B cell (primary cell): Measurements from ENCODE around the gene RNF19B. TPM values are rescaled to one million over a fixed set of nuclear protein-coding genes. Genes with fewer than 3 reads are reported as not detected.

Experiments
- ATAC-seq: fragments of 200-7000 bp; cut with Tn5 transposase; one replicate; pipeline ENCODE4 v1.10.0; 2021; ENCODE audit warnings: low read depth, mild to moderate bottlenecking, moderate number of reproducible peaks, moderate library complexity
- CTCF ChIA-PET: fragments of 350-600 bp; sonication (Branson Sonifier 250); formaldehyde crosslinking; loops from one replicate; lab custom pipeline; 2021; ENCODE audit warnings: antibody characterized with exemption, inconsistent platforms; lab: Charles Lee
- POLR2A ChIA-PET: fragments of 350-600 bp; sonication (Branson Sonifier 250); formaldehyde crosslinking; loops from one replicate; lab custom pipeline; 2021; ENCODE audit warnings: antibody characterized with exemption; lab: Charles Lee
- DNase-seq: peaks from one replicate; pipeline ENCODE4 v3.0.0; 2013
- H2AFZ ChIP-seq: 2 replicates; pipeline ENCODE4 v1.6.1; 2012; ENCODE audit warnings: mild to moderate bottlenecking, low read depth, low read length; ENCODE audit not compliant: insufficient read depth, poor library complexity, severe bottlenecking
- H3K27ac ChIP-seq, 2 donors: 1 replicate in 1 of 2; 2 replicates in 1 of 2; pipeline ENCODE4 v1.5.1; 2012 to 2013; ENCODE audit warnings: low read length in 2 of 2, mild to moderate bottlenecking in 2 of 2, moderate library complexity in 1 of 2
- H3K27me3 ChIP-seq, 4 experiments: fragments of 200-600 bp in 1 of 4; sonication (generic) in 1 of 4; replicated peaks in 1 of 4; 1 replicate in 2 of 4; 2 replicates in 2 of 4; pipeline versions ENCODE4 v1.6.1 to v1.7.0; 2013 to 2016; ENCODE audit warnings: low read length in 3 of 4, mild to moderate bottlenecking in 2 of 4, mixed read lengths in 1 of 4, moderate library complexity in 1 of 4; ENCODE audit not compliant: insufficient read depth in 4 of 4, control insufficient read depth in 3 of 4; ENCODE audit errors: control extremely low read depth in 1 of 4
- H3K36me3 ChIP-seq, 2 experiments: replicated peaks in 1 of 2; 1 replicate in 1 of 2; 2 replicates in 1 of 2; pipeline versions ENCODE4 v1.6.1 to v1.7.1; 2013; ENCODE audit warnings: low read length in 1 of 2; ENCODE audit not compliant: insufficient read depth in 2 of 2, control insufficient read depth in 1 of 2; ENCODE audit errors: control extremely low read depth in 1 of 2, extremely low read depth in 1 of 2
- H3K4me1 ChIP-seq, 2 donors: fragments of 200-600 bp in 1 of 2; sonication (generic) in 1 of 2; 1 replicate in 1 of 2; 2 replicates in 1 of 2; pipeline versions ENCODE4 v1.5.1 to v1.6.1; 2013 to 2017; ENCODE audit warnings: low read length in 2 of 2; ENCODE audit not compliant: control insufficient read depth in 2 of 2, insufficient read depth in 2 of 2
- H3K4me2 ChIP-seq: replicated peaks from 2 replicates; pipeline ENCODE3; 2012; ENCODE audit warnings: mild to moderate bottlenecking, low read depth, low read length; ENCODE audit not compliant: poor library complexity, severe bottlenecking
- H3K4me3 ChIP-seq, 5 experiments: fragments of 200-600 bp in 1 of 5; sonication (generic) in 1 of 5; 1 replicate in 3 of 5; 2 replicates in 2 of 5; pipeline versions ENCODE4 v1.5.1 to v1.7.0; 2011 to 2016; ENCODE audit warnings: low read length in 4 of 5, mild to moderate bottlenecking in 4 of 5, low read depth in 2 of 5, control low read depth in 1 of 5, moderate library complexity in 1 of 5; ENCODE audit not compliant: insufficient read depth in 1 of 5; ENCODE audit errors: control extremely low read depth in 1 of 5, extremely low read depth in 1 of 5
- H3K79me2 ChIP-seq: fragments of 200-600 bp; sonication (generic); one replicate; pipeline ENCODE4 v1.6.0; 2016; ENCODE audit warnings: low read length; ENCODE audit not compliant: control insufficient read depth, insufficient read depth
- H3K9ac ChIP-seq: fragments of 200-600 bp; sonication (generic); 2 replicates; pipeline ENCODE4 v1.6.1; 2017; ENCODE audit warnings: mild to moderate bottlenecking, low read length, moderate library complexity
- H3K9me3 ChIP-seq, 3 donors: one replicate each; pipeline versions ENCODE4 v1.6.1 to v1.7.1; 2013; ENCODE audit warnings: low read length in 2 of 3; ENCODE audit not compliant: control insufficient read depth in 2 of 3, insufficient read depth in 1 of 3; ENCODE audit errors: control extremely low read depth in 1 of 3
- H4K20me1 ChIP-seq: 2 replicates; pipeline ENCODE4 v1.6.0; 2012; ENCODE audit warnings: mild to moderate bottlenecking, low read length; ENCODE audit not compliant: insufficient read depth, control insufficient read depth, poor library complexity, severe bottlenecking
- H3K27ac Mint-ChIP-seq: one replicate; pipeline ENCODE4 v1.8.0; 2021; ENCODE audit warnings: mixed read lengths
- H3K27me3 Mint-ChIP-seq: one replicate; pipeline ENCODE4 v1.8.0; 2021; ENCODE audit warnings: mixed read lengths
- H3K4me1 Mint-ChIP-seq: one replicate; pipeline ENCODE4 v1.8.0; 2021; ENCODE audit warnings: mixed read lengths
- H3K4me3 Mint-ChIP-seq: one replicate; pipeline ENCODE4 v1.8.0; 2021; ENCODE audit warnings: mixed read lengths
- H3K9me3 Mint-ChIP-seq: one replicate; pipeline ENCODE4 v1.8.0; 2022; ENCODE audit warnings: mixed read lengths; ENCODE audit not compliant: insufficient read depth
- CTCF ChIP-seq: fragments of 200-600 bp; IDR thresholded peaks from one replicate; pipeline ENCODE4 v1.8.0; 2022; ENCODE audit warnings: antibody characterized with exemption, mild to moderate bottlenecking
- EZH2 ChIP-seq: IDR thresholded peaks from 2 replicates; pipeline ENCODE4 v1.6.1; 2012; ENCODE audit warnings: borderline replicate concordance, low read depth, mild to moderate bottlenecking, moderate library complexity, low read length; ENCODE audit not compliant: insufficient read depth, poor library complexity, severe bottlenecking
- WGBS: methylation state at CpG from one replicate; pipeline ENCODE4 v1.1.5; 2013; ENCODE audit warnings: missing lambda C conversion rate; ENCODE audit not compliant: insufficient coverage; 5-methylcytosine and 5-hydroxymethylcytosine counted together
- intact Hi-C: fragments of 100-400 bp; cut with micrococcal nuclease; formaldehyde crosslinking; loops from one replicate; pipeline ENCODE4 v1.10.0; 2022
- polyA plus RNA-seq: library from polyadenylated mRNA; depleted of rRNA; stranded (reverse); fragments of >200 nt; gene quantifications from 2 replicates; pipeline ENCODE4 v1.2.3, GENCODE V29; 2012
- total RNA-seq, 2 donors: library from RNA; stranded (reverse); fragments of 120-200 nt in 1 of 2; gene quantifications; 1 replicate in 1 of 2; 2 replicates in 1 of 2; pipeline versions ENCODE4 v1.2.3 to v1.2.4, GENCODE V29; 2013 to 2022

The RNF19B gene
- total and polyA plus RNA-seq, 2 donors (not counting 1 experiment from before 2014, with no cell fraction given), result 29.9 to 40.3 TPM

GRCh38 chr1:32891241-32891570 is 73.4 kb downstream of the RNF19B start:
- no peaks in the 10 kb centered on the region for H3K9me3 Mint-ChIP-seq
- H3K4me1 ChIP-seq, result peaks cover 22 to 28% of the 10 kb centered on the region in 2 donors
- no peaks in the 10 kb centered on the region for H3K79me2 ChIP-seq
- peaks cover 0 to 89% (median 44%) of the 10 kb centered on the region in 4 experiments for H3K27me3 ChIP-seq
- ATAC-seq (no peak), DNase-seq (no peak)
- H3K36me3 ChIP-seq, result no peaks in the 10 kb centered on the region
- peaks cover 71% of the 10 kb centered on the region for H3K27me3 Mint-ChIP-seq
- H3K27ac Mint-ChIP-seq, result no peak overlapping the region
- peaks cover 0 to 17% (median 0%) of the 10 kb centered on the region in 3 donors for H3K9me3 ChIP-seq
- no peak overlapping the region for H3K4me2 ChIP-seq
- no peaks in the 10 kb centered on the region for H4K20me1 ChIP-seq
- ChIA-PET CTCF (interaction anchor here (0.9 to 4.2 kb wide), 2 partner anchors 16 to 179 kb away, joined by 3 to 14 read pairs; no protein-coding TSS in a partner anchor), POLR2A (no interaction called here)
- H2AFZ ChIP-seq, result no peak overlapping the region
- 100% methylated on average over 1 of the region's 1 CpG for WGBS
- H3K4me1 Mint-ChIP-seq, result peaks cover 21% of the 10 kb centered on the region
- intact Hi-C loops, result no loop called here
- H3K4me3 Mint-ChIP-seq, result no peak overlapping the region
- TF ChIP-seq CTCF (no peak), EZH2 (no peak)
- no peak overlapping the region for H3K9ac ChIP-seq
- no peak overlapping the region for H3K27ac ChIP-seq
- H3K4me3 ChIP-seq, result no peak overlapping the region

GRCh38 chr1:32890516-32891240 is 73.9 kb downstream of the RNF19B start:
- Mint-ChIP-seq H3K4me3 (no peak overlapping the region), H3K9me3 (no peaks in the 10 kb centered on the region), H3K27ac (no peak overlapping the region), H3K27me3 (peaks cover 69% of the 10 kb centered on the region), H3K4me1 (peaks cover 22% of the 10 kb centered on the region)
- H3K4me3 ChIP-seq, result no peak overlapping the region
- H3K27me3 ChIP-seq, result peaks cover 0 to 90% (median 46%) of the 10 kb centered on the region in 4 experiments
- no peak overlapping the region for H3K9ac ChIP-seq
- H3K4me2 ChIP-seq, result no peak overlapping the region
- ChIA-PET POLR2A (no interaction called here), CTCF (interaction anchor here (0.9 to 1.1 kb wide), 2 partner anchors 8 to 179 kb away, joined by 3 read pairs; no protein-coding TSS in a partner anchor)
- ATAC-seq (no peak), DNase-seq (no peak)
- H3K9me3 ChIP-seq, result peaks cover 0 to 17% (median 0%) of the 10 kb centered on the region in 3 donors
- H3K36me3 ChIP-seq, result no peaks in the 10 kb centered on the region
- H3K4me1 ChIP-seq, result peaks cover 22 to 28% of the 10 kb centered on the region in 2 donors
- TF ChIP-seq CTCF, result no peak
- no peak for TF ChIP-seq EZH2
- 93% methylated on average over 6 of the region's 7 CpGs for WGBS
- H4K20me1 ChIP-seq, result no peaks in the 10 kb centered on the region
- H3K79me2 ChIP-seq, result no peaks in the 10 kb centered on the region
- H3K27ac ChIP-seq, result no peak overlapping the region
- H2AFZ ChIP-seq, result no peak overlapping the region
- intact Hi-C loops, result no loop called here
